GM12865 (cell line): ENCODE results near the gene ARTN.

Source experiments
- DNase-seq: peaks from one replicate; pipeline ENCODE4 v3.0.0; 2010; ENCODE audit warnings: low read depth
- H3K4me3 ChIP-seq: 2 replicates; pipeline ENCODE4 v1.5.1; 2011; ENCODE audit warnings: mild to moderate bottlenecking, low read depth, low read length, control low read depth
- TF ChIP-seq, protein P1 (sequence below): IDR thresholded peaks from 2 replicates; pipeline ENCODE4 v1.5.1; 2011; ENCODE audit warnings: low read length, control low read depth, low read depth, inconsistent platforms; ENCODE audit not compliant: insufficient read depth; ENCODE audit errors: missing control alignments

ARTN gene

DNA sequence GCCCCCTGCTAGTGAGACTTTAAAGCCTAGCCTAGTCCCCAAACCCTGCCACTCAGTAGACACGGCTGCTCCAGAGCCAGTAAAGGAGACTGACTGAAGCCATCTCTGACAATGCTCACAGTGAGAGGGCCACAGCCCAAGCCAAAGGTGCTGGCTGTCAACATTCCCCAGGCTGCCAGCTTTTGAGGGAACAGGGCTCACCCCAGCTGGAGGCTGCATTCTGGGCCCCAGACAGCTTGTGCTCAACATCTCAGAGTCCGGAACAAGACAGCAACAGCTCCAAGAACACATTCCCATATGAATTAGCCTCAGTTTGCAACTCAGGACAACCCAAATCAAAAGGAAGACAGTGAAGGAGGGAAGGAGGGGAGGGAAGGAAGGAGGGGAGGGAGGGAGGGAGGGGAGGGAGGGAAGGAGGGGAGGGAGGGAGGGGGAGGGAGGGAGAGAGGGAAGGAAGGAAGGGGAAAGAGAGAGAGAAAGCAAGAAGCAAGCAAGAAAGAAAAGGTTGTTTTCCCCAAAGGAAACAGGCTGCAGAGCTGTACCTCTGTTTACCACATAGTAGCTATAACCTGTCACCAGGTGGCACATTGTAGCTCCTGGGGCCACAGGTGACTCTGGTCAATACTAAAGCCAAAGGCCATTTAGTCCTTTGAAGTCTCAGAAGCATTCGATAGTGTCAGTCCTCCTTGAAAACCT, 5.4 kb downstream of the ARTN start:
- TF ChIP-seq, protein P1, sequence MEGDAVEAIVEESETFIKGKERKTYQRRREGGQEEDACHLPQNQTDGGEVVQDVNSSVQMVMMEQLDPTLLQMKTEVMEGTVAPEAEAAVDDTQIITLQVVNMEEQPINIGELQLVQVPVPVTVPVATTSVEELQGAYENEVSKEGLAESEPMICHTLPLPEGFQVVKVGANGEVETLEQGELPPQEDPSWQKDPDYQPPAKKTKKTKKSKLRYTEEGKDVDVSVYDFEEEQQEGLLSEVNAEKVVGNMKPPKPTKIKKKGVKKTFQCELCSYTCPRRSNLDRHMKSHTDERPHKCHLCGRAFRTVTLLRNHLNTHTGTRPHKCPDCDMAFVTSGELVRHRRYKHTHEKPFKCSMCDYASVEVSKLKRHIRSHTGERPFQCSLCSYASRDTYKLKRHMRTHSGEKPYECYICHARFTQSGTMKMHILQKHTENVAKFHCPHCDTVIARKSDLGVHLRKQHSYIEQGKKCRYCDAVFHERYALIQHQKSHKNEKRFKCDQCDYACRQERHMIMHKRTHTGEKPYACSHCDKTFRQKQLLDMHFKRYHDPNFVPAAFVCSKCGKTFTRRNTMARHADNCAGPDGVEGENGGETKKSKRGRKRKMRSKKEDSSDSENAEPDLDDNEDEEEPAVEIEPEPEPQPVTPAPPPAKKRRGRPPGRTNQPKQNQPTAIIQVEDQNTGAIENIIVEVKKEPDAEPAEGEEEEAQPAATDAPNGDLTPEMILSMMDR: no peak
- H3K4me3 ChIP-seq: no peak overlapping the region
- DNase-seq: no peak

DNA sequence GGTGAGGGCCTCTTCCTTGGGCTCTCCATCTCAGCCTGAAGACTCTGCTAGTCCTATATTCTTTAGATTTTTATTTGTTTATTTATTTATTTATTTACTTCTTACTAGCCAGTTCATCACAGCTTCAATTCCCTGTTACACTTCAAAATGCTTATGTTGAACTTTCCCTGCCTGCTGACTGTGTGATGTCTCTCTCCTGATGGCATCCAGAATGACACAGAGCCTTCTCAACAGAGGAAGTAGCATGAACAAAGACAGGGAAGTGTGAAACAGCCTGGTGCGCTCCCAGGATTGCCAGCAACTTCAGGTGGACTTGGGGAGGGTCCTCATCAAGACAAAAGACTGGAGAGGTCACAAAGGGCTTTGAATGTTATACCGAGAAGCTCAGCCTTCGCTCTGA, 8.8 kb downstream of the ARTN start:
- TF ChIP-seq, protein P1: no peak
- no peak overlapping the region for H3K4me3 ChIP-seq
- no peak for DNase-seq

DNA sequence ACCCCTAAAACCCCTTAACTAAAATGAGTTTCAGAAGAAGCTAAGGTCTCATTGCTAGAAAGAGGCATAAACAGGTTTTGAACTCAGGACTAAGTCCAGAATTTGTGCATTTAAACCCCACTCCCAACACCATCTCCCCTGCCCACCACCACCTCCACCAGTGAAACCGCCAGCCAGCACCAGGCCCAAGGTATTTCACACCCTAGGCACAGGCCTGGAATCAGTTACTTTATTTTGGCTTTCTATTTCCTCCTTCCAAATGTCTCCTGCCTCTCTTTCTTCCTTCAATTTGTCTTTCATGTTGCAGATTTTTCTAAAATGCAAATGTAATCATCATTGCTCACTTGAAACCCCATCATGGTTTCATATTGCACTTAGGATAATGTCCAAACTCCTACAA, 11.3 kb downstream of the ARTN start:
- H3K4me3 ChIP-seq: no peak overlapping the region; the same call in 1 of the 2 replicates
- TF ChIP-seq, protein P1: no peak
- no peak for DNase-seq

DNA sequence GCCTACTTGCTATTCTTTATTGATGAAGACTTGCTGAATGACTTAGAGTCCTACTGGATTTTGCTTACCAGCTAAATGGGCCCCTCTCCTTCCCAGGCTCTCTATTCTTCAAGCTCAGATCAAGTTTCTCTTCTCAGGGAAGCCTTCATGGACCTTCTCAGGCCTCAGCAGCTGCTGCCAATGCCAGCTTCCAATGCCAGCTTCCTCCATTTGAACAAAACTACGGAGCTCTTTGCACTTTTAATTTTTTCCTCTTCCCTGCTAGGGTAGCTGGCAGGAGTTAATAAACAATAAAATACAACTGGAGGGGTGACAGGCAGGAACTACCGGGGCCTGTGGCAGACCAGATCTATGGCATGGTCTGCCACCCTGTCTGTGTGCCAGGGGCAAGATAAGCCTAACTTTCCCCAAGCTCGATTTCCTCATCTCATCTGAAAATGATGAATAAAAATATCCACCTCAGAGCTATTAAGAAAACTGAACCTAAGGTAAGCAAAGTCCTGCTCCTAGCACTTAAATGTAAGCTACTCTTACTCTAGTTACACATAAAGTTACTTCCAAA, 12.2 kb downstream of the ARTN start:
- H3K4me3 ChIP-seq: peak overlapping the region; percentile 80
- TF ChIP-seq, protein P1: no peak

GRCh38 chr1:43946236-43947060, 12.8 kb downstream of the ARTN start, which contains the start of gene IPO13:
Gene IPO13, plus strand, starts transcription at chr1:43946950. Its CDS starts 651 bp downstream, at chr1:43947601.
- peak within 1 kb of the TSS; percentile 96 for H3K4me3 ChIP-seq
- peak; percentile 98 for DNase-seq
- TF ChIP-seq, protein P1: peak; percentile 82

More for the DNA sequence above, 12.2 kb downstream of the ARTN start:
- DNase-seq: no peak

GRCh38 chr1:43947061-43947873, 13.7 kb downstream of the ARTN start:
- H3K4me3 ChIP-seq: peak overlapping the region; percentile 96
- TF ChIP-seq, protein P1: no peak
- DNase-seq: no peak
